ENCODE data around the gene ISLR.

ISLR gene

DNA sequence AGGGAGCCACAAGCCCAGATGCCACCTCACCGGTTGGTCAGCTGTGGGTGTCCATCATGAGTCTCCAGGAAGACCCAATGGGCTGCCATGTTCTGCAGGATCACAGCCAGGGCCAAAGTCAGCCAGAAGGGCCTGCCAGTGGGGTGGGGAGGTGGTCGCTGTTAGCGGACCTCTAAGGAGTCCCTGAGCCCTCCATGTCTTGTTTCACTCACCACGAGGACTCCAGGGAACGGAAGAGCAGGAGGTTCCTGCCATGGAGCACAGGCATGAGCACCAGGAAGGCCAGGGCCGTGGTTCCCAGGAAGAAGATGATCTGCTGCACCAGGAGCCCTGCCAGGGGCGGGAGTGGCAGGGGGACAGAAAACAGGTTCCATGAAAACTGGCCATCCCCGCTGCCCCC, 8.6 kb downstream of the ISLR start:
- Histone ChIP-seq H3K4me2 (ENCODE audit: low read length) (no peak overlapping the region), H3K4me1 (ENCODE audit: insufficient read depth, low read length, severe bottlenecking) (no peaks in the 10 kb centered on the region), H3K79me2 (ENCODE audit: insufficient read depth, low read length) (no peaks in the 10 kb centered on the region), H3K36me3 (ENCODE audit: insufficient read depth, low read length) (no peaks in the 10 kb centered on the region), H3K27me3 (ENCODE audit: insufficient read depth, low read length) (peaks cover 5% of the 10 kb centered on the region; the same call in 1 of the 2 replicates), H3K9me3 (ENCODE audit: low read length) (no peaks in the 10 kb centered on the region), H4K20me1 (ENCODE audit: insufficient read depth, low read length) (no peaks in the 10 kb centered on the region), H3F3A (ENCODE audit: insufficient read depth, low read length) (no peaks in the 10 kb centered on the region), H3K27ac (ENCODE audit: low read depth, low read length, poor library complexity, severe bottlenecking) (no peak overlapping the region), H3K9me2 (ENCODE audit: low read depth, low read length) (no peaks in the 10 kb centered on the region), H2AFZ (ENCODE audit: low read length) (no peak overlapping the region), H3K9ac (ENCODE audit: low read length) (no peak overlapping the region), H3K4me3 (ENCODE audit: low read depth, low read length, poor library complexity, severe bottlenecking) (no peak overlapping the region)
- TF ChIP-seq EZH2 (IDR thresholded peaks at IDR 0.05; ENCODE audit: borderline replicate concordance, low read length) = no peak
- TF ChIP-seq, protein P1, sequence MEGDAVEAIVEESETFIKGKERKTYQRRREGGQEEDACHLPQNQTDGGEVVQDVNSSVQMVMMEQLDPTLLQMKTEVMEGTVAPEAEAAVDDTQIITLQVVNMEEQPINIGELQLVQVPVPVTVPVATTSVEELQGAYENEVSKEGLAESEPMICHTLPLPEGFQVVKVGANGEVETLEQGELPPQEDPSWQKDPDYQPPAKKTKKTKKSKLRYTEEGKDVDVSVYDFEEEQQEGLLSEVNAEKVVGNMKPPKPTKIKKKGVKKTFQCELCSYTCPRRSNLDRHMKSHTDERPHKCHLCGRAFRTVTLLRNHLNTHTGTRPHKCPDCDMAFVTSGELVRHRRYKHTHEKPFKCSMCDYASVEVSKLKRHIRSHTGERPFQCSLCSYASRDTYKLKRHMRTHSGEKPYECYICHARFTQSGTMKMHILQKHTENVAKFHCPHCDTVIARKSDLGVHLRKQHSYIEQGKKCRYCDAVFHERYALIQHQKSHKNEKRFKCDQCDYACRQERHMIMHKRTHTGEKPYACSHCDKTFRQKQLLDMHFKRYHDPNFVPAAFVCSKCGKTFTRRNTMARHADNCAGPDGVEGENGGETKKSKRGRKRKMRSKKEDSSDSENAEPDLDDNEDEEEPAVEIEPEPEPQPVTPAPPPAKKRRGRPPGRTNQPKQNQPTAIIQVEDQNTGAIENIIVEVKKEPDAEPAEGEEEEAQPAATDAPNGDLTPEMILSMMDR (IDR thresholded peaks at IDR 0.05; ENCODE audit: low read length) = no peak

DNA sequence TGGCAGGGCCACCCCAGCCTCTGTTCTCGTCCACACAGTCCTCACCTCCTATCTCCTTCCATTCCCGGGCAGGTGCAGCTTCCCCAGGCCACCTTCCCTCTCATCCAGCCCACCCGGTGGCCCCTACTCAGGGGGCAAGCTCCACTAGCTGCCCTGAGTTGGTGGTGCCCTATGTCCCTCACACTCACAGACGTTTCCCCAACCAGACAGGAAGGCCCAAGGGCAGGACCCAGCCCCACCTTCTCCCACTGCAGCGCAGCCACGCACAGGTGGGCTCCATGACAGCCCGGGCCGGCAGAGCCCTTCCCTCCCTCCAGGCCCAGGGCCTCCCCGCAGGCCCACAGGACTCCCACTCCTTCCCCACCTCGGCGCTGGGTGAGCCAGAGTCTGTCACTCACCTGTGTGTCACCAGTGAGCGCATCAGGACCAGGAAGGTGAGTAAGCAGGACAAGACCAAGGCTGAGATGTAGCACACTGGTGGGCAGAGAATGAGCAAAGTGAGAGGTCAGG, 11.1 kb downstream of the ISLR start:
- no peaks in the 10 kb centered on the region for H3K79me2 ChIP-seq (ENCODE audit: insufficient read depth, low read length)
- H3K36me3 ChIP-seq (ENCODE audit: insufficient read depth, low read length) = no peaks in the 10 kb centered on the region
- H3K9me3 ChIP-seq (ENCODE audit: low read length) = no peaks in the 10 kb centered on the region
- H3F3A ChIP-seq (ENCODE audit: insufficient read depth, low read length) = no peaks in the 10 kb centered on the region
- TF ChIP-seq, protein P1 (IDR thresholded peaks at IDR 0.05; ENCODE audit: low read length) = no peak
- no peak for TF ChIP-seq EZH2 (IDR thresholded peaks at IDR 0.05; ENCODE audit: borderline replicate concordance, low read length)
- H3K4me3 ChIP-seq (ENCODE audit: low read depth, low read length, poor library complexity, severe bottlenecking) = no peak overlapping the region
- no peaks in the 10 kb centered on the region for H3K9me2 ChIP-seq (ENCODE audit: low read depth, low read length)
- H4K20me1 ChIP-seq (ENCODE audit: insufficient read depth, low read length) = no peaks in the 10 kb centered on the region
- H3K9ac ChIP-seq (ENCODE audit: low read length) = no peak overlapping the region
- no peaks in the 10 kb centered on the region; the same call in 1 of the 2 replicates for H3K27me3 ChIP-seq (ENCODE audit: insufficient read depth, low read length)
- no peak overlapping the region for H3K4me2 ChIP-seq (ENCODE audit: low read length)
- no peaks in the 10 kb centered on the region for H3K4me1 ChIP-seq (ENCODE audit: insufficient read depth, low read length, severe bottlenecking)
- H3K27ac ChIP-seq (ENCODE audit: low read depth, low read length, poor library complexity, severe bottlenecking) = no peak overlapping the region
- H2AFZ ChIP-seq (ENCODE audit: low read length) = no peak overlapping the region

DNA sequence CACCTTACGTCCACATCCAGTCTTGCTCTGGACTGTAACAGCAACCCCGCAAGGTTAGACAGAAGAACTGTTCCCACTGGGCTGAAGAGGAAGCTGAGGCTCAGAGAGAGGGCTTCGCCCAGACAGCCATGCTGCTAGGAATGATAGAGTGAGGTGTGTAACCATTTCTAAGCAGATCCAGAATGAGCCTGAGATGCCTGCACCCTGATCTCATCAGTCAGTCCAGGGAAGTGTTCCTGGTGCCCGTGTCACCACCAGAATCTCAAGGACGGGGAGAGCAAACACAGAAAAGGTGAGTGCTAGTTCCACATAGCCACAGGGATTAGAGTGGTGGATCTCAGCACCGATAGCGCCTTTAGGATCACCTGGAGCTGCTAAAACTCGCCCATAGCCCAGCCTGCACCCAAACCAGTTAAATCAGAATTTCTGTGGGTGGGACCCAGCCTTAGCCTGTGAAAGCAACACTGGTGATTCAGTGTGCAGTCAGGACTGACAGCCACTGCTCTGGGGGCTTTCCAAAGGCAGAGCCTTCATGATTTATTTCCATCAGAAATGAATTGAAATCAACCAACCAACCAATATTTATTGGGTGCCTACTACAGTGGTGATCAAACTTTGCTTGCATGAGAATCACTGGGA, 12.3 kb downstream of the ISLR start:
- TF ChIP-seq EZH2 (IDR thresholded peaks at IDR 0.05; ENCODE audit: borderline replicate concordance, low read length) = no peak
- TF ChIP-seq, protein P1 (IDR thresholded peaks at IDR 0.05; ENCODE audit: low read length) = no peak
- no peaks in the 10 kb centered on the region for H3K4me1 ChIP-seq (ENCODE audit: insufficient read depth, low read length, severe bottlenecking)
- H3F3A ChIP-seq (ENCODE audit: insufficient read depth, low read length) = no peaks in the 10 kb centered on the region
- H3K27me3 ChIP-seq (ENCODE audit: insufficient read depth, low read length) = no peaks in the 10 kb centered on the region; the same call in 1 of the 2 replicates
- H3K36me3 ChIP-seq (ENCODE audit: insufficient read depth, low read length) = no peaks in the 10 kb centered on the region
- no peak overlapping the region for H2AFZ ChIP-seq (ENCODE audit: low read length)
- H3K9me2 ChIP-seq (ENCODE audit: low read depth, low read length) = no peaks in the 10 kb centered on the region
- H4K20me1 ChIP-seq (ENCODE audit: insufficient read depth, low read length) = no peaks in the 10 kb centered on the region
- no peak overlapping the region for H3K9ac ChIP-seq (ENCODE audit: low read length)
- H3K4me2 ChIP-seq (ENCODE audit: low read length) = no peak overlapping the region
- no peak overlapping the region for H3K27ac ChIP-seq (ENCODE audit: low read depth, low read length, poor library complexity, severe bottlenecking)
- H3K4me3 ChIP-seq (ENCODE audit: low read depth, low read length, poor library complexity, severe bottlenecking) = no peak overlapping the region
- H3K79me2 ChIP-seq (ENCODE audit: insufficient read depth, low read length) = no peaks in the 10 kb centered on the region
- no peaks in the 10 kb centered on the region for H3K9me3 ChIP-seq (ENCODE audit: low read length)
